ENCODE results near the gene PSMD2.
"Not testable (repeated sequence)": the region's sequence is repeated elsewhere in the genome, so short reads cannot be mapped to it uniquely, and the experiment has no call there.

Gene PSMD2

DNA sequence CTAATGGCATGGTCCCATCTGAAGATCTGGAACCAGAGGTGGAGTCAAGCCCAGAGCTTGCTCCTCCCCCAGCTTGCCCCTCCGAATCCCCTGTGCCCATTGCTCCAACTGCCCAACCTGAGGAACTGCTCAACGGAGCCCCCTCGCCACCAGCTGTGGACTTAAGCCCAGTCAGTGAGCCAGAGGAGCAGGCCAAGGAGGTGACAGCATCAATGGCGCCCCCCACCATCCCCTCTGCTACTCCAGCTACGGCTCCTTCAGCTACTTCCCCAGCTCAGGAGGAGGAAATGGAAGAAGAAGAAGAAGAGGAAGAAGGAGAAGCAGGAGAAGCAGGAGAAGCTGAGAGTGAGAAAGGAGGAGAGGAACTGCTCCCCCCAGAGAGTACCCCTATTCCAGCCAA, 22.6 kb downstream of the PSMD2 start:
- no peak for DNase-seq

DNA sequence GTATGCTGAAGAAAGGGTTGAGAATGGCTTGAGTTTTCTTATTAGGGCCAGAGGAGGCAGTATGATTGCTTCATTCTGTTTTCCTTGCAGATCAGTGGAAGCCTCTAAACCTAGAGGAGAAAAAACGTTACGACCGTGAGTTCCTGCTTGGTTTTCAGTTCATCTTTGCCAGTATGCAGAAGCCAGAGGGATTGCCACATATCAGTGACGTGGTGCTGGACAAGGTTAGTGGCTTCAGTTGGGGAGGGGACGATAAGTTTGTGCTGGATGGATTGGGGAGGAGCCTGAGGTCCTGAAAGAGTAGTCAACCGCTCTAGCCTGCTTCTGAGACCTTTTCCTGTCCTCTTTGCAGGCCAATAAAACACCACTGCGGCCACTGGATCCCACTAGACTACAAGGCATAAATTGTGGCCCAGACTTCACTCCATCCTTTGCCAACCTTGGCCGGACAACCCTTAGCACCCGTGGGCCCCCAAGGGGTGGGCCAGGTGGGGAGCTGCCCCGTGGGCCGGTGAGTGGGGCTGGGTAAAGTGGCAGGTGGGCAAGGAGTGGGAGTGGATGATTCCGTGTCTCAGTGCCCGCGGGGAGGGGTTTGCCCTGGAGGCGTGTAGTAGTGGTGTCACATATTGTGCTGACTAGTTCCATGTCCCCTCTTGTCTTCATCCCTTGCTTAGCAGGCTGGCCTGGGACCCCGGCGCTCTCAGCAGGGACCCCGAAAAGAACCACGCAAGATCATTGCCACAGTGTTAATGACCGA, 23.9 kb downstream of the PSMD2 start:
- no peak for DNase-seq

GRCh38 chr3:184323696-184324095, 24.7 kb downstream of the PSMD2 start:
- no peak for DNase-seq

- no peak for DNase-seq
These were observed 26.2 kb downstream of the PSMD2 start for GRCh38 chr3:184325269-184325668.

DNA sequence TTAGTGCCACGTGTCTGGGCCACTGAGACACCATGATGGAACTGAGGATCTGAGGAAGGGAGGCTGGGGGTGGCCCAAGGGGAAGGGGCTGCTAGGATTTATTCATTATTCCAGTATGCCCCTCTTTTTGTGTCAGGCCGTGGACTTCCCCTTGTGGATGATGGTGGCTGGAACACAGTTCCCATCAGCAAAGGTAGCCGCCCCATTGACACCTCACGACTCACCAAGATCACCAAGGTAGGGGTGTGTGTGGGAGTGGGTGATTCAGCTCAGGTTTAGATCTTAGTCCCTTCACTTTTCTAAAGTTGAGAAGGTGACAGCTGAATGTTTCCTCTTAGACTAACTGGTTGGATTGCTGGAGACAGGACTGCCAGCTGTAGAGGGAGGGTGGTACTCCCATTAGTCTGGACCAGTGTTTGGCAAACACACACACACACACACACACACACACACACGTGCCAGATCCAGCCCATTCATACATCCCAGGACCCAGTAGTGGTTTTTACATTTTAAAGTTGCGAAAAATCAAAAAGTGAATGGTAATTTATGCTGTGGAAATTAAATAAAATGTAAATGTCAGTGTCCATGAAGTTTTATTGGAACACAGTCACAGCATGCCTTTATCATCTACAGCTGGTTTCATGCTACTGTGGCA, 26.8 kb downstream of the PSMD2 start:
- DNase-seq: peak; percentile 40 to 49

GRCh38 chr3:184327171-184327570, 28.1 kb downstream of the PSMD2 start:
- DNase-seq: no peak

DNA sequence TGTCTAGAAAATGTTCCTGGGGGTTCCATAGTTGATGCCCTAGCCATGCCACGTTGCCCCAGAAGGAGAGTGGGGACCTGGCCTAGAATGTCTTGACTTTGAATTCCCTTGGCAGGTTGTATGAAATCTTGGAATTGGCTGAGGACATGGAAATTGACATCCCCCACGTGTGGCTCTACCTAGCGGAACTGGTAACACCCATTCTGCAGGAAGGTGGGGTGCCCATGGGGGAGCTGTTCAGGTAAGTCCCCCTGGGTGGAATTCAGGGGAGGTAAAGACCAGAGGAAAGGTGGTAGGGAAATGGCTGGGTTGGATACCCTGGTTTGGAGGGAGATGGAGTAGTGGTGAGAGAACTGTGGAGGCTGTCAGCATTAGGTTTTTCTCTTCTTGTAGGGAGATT, 29.5 kb downstream of the PSMD2 start:
- DNase-seq: no peak

GRCh38 chr3:184332370-184333090, 33.5 kb downstream of the PSMD2 start:
- no peak for DNase-seq

DNA sequence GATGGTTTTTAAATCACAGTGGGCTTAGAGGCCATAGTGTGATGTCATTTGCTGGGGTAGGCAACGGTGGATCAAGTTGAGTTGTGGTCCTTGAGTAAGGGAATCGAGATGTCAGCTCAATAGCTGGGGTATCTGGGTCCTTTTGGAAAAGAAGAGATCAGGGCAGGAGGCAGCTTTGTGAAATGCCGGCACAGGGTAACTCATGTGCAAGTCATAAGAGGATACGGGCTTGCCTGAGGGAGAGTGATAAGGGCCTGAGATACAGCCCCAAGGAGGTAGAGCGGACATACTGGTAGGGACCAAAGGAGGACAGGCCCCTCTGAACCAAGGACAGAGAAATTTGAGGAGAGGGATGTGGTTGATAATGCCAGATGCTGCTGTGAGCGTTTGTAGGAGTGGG, 34.1 kb downstream of the PSMD2 start:
- DNase-seq: no peak

GRCh38 chr3:184333700-184334099, 34.7 kb downstream of the PSMD2 start:
- DNase-seq: no peak

GRCh38 chr3:184334470-184335158, 35.6 kb downstream of the PSMD2 start:
- DNase-seq: peak; percentile 20 to 37

DNA sequence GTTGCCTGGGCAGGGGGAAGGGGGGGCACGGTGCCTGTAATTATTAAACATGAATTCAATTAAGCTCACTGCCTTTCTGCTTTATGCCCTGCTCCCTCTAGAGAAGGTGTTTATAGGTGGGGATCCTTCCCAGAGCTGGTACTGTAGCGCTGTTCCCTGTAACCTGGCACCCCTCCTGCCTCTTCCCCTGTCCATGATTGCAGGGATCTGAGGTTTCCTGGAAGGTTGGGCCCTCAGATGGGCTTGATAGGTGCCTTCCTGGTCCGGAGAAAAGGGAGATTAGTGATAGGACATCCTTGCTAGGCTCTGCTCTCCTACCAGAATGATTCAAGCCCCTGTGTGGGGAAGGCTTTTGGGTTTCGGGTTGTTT, 36.2 kb downstream of the PSMD2 start:
- DNase-seq: no peak

DNA sequence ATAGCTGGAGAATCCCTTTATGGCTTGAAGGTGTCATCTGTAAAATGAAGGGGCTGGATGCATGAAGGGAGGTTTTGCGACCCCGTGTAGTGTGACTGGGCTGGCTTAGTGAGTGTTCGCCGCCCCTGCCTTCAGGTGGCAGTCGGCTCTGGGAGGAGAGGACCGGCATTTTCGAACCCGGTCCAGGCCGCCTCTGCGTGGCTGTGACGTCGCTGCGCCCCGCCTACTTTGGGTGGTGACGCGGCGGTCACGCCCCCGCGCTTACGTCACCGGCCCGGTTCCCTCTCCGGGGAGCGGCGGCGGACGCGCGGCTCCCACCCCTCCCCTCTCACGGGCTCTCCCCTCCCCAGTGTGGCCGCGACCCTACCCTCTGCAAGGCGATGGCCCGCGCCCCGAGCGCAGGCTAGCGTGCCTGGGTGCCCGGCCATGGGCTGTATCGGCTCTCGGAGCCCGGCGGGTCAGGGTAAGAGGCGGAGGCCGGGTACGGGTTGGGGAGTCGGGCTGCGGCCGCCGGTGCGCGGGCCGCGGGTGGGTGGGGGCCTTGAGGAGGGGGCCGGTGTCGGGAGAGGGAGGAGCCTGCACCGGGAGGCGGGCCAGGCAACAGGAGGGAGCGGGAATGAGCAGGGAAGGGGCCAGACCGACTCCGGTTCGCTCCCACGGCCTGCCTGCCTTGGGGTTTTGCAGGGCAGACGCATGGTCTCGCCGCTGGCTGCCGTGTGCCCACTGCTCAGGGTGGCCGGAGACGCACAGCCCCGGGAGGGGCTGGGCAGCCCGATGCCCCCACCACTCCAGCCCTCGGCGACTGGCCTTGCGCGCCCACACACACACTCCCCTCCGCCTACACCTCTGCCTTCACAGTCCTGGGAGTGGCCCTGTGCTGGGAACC, 36.9 kb downstream of the PSMD2 start:
- peak; percentile 84 for DNase-seq

DNA sequence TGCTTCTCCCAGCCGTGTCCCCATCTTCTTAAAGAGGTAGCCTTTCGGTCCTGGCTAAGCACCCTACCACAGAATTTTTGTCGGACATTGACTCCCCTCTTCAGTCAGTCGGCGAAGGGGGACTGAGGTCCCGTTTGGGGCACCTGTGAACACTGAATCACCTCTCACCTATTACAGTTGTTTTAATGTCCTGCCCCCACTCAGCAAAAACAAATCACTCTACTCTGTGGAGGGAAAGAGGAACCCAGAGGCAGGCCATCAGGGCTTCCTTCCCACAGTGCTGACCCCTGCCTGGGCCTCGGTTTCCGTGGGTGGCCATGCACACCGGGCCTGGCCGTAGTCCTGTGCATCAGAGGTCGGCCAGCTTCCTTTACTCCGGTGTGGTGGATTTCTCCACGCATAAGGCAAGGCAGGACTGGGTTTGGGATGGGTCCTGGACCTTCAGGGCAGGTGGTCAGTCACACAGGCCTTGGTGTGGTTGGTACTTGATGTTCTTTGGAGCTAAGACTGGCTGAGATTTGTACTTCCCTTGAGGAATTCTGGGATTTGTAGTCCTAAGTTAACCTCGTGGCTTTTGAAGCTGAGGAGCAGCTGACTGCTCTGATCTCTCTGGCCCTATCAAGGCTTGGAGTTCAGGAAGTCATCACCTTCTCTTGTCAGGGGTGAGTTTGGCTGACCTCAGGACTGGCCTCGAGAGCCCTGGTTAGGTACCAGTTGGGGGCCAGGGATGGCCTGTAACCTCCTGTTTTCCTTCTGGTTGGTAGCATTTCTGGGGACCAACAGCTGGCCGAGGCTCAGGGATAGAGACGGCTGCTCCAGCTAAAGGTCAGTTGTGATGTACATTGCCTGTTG, 37.7 kb downstream of the PSMD2 start:
- no peak for DNase-seq

DNA sequence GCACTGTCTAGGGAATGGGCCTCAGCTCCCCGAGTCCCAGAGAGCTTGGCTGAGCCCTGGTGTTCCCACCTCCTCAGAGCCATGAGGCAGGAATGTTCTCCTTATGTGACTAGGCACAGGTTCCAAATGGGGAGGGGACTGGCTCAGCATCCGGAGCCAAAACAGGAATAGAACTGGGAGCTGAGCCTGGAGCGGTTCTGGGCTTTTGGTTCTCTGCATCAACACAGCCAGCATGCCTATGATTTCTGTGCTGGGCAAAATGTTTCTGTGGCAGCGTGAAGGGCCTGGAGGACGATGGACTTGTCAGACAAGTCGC, 38.3 kb downstream of the PSMD2 start, which contains the start of gene FAM131A:
Gene FAM131A (plus strand): TSS at position 202 of the 316 bp plus-strand sequence. CDS start 31 bp downstream, at position 233.
- no peak for DNase-seq

GRCh38 chr3:184337981-184338380, 38.9 kb downstream of the PSMD2 start:
- DNase-seq: no peak

- no peak for DNase-seq
These were observed 39.5 kb downstream of the PSMD2 start for GRCh38 chr3:184338511-184338945.

DNA sequence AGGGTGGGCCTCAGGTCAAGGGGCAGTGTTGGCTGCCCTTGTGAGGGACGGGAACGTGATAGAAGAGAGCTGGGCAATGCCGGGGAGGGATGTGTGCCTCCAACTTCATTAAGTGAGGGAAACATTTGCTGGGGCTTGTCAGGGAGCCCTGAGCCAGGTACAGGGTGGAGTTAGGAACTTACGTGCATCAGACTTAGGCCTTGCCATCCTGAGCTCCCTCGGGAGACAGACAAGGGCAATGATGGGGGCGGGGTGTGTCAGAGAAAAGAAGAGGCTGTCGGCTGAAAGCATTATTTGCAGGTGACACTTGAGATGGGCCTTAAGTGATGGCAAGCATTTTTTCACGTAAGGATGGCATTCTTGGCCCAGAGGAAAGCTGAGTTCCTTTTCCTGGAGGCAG, 40.0 kb downstream of the PSMD2 start:
- no peak for DNase-seq

GRCh38 chr3:184339451-184340135, 40.6 kb downstream of the PSMD2 start:
- not testable (repeated sequence) for DNase-seq

DNA sequence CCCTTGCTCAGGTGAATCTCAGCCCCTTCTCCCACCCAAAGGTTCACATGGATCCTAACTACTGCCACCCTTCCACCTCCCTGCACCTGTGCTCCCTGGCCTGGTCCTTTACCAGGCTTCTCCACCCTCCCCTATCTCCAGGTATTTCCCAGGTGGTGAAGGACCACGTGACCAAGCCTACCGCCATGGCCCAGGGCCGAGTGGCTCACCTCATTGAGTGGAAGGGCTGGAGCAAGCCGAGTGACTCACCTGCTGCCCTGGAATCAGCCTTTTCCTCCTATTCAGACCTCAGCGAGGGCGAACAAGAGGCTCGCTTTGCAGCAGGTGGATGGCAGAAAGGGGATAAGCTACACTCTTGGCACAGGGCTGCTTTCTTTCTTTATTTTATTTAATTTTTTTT, 42.9 kb downstream of the PSMD2 start:
- DNase-seq: no peak

Measured in activated CD4-positive, alpha-beta T cell treated with anti-CD3 and anti-CD28 coated beads, Interleukin-2, amount 50 U/mL, for 4 hours (primary cell).